ENCODE data around the gene L1CAM.

DNA sequence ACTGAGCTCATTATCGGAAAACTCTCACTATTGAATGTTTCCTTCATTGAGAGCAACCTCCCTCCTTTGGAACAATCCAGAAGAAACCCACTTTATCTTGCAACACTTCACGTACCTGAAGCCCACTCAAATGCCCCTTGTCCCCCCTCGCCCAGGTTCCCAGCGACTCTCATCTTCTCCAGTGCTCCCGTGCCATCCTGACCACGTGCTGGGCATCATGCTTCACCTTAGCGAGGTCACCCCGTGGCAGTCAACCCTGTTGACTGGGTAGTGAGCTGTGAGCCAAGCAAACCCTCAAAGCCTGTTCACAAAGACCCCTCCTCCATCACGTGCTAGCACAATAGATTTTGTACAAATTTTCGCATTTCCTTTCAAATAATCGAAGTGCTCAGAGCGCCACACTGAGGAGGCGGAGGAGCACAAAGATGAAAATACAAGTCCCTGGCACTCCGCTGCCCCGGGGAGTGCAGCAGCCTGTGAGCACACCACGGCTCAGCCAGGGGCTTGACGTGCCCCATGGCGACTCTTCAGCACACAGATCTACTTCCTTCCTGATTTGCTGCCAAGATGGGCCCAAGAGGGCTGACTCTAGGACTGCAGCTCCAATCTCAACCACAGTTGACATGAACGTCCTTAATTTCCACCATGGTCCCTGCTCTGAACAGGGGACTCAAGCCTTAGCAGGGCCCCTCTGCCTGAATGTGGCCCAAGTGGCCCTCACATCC is 71.2 kb downstream of the L1CAM start:
- TF ChIP-seq, protein P1, sequence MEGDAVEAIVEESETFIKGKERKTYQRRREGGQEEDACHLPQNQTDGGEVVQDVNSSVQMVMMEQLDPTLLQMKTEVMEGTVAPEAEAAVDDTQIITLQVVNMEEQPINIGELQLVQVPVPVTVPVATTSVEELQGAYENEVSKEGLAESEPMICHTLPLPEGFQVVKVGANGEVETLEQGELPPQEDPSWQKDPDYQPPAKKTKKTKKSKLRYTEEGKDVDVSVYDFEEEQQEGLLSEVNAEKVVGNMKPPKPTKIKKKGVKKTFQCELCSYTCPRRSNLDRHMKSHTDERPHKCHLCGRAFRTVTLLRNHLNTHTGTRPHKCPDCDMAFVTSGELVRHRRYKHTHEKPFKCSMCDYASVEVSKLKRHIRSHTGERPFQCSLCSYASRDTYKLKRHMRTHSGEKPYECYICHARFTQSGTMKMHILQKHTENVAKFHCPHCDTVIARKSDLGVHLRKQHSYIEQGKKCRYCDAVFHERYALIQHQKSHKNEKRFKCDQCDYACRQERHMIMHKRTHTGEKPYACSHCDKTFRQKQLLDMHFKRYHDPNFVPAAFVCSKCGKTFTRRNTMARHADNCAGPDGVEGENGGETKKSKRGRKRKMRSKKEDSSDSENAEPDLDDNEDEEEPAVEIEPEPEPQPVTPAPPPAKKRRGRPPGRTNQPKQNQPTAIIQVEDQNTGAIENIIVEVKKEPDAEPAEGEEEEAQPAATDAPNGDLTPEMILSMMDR (IDR thresholded peaks at IDR 0.05): no peak
- no peak for TF ChIP-seq POLR2A (IDR thresholded peaks at IDR 0.05)
